H1 (cell line): ENCODE results near the gene EIF4A3. TPM values are rescaled to one million over a fixed set of nuclear protein-coding genes. Genes with fewer than 3 reads are reported as not detected.

ENCODE experiments used
- CTCF ChIA-PET: fragments of 300-600 bp; sonication (Branson Sonifier 250); formaldehyde crosslinking; loops from one replicate; lab custom pipeline; 2021; ENCODE audit not compliant: partially characterized antibody; lab: Charles Lee
- POLR2A ChIA-PET: fragments of 300-600 bp; sonication (Branson Sonifier 250); formaldehyde crosslinking; loops from one replicate; lab custom pipeline; 2021; ENCODE audit warnings: inconsistent platforms; ENCODE audit not compliant: partially characterized antibody; lab: Charles Lee
- DNase-seq, 2 experiments: peaks; one replicate each; pipeline versions ENCODE4 v3.0.0 to v3.0.0-alpha.2; 2010 to 2022; ENCODE audit warnings: low spot score in 2 of 2, low read depth in 1 of 2, mixed read lengths in 1 of 2
- FAIRE-seq: peaks from 2 replicates; lab custom pipeline; 2011; peaks lifted over from hg19 to GRCh38; lab: Jason Lieb, UNC
- H2AFZ ChIP-seq: 2 replicates; pipeline ENCODE4 v1.8.1; 2012; ENCODE audit warnings: low read length, inconsistent platforms
- H2AK5ac ChIP-seq: 2 replicates; pipeline ENCODE4 v1.6.1; 2013; ENCODE audit warnings: low read depth, low read length
- H2BK120ac ChIP-seq: replicated peaks from 2 replicates; pipeline ENCODE3; 2013; ENCODE audit warnings: low read depth, low read length, inconsistent platforms
- H2BK12ac ChIP-seq: 2 replicates; pipeline ENCODE4 v1.6.1; 2013; ENCODE audit warnings: low read depth, low read length
- H2BK15ac ChIP-seq: 2 replicates; pipeline ENCODE4 v1.6.1; 2013; ENCODE audit warnings: low read length
- H2BK20ac ChIP-seq: 2 replicates; pipeline ENCODE4 v1.6.1; 2013; ENCODE audit warnings: low read length
- H2BK5ac ChIP-seq: 2 replicates; pipeline ENCODE4 v1.6.1; 2013; ENCODE audit warnings: low read depth, low read length
- H3K14ac ChIP-seq: 2 replicates; pipeline ENCODE4 v1.6.1; 2013; ENCODE audit warnings: inconsistent platforms; ENCODE audit not compliant: insufficient read length
- H3K18ac ChIP-seq: 2 replicates; pipeline ENCODE4 v1.6.1; 2013; ENCODE audit warnings: low read length; ENCODE audit errors: extremely low read depth
- H3K23ac ChIP-seq: 2 replicates; pipeline ENCODE4 v1.6.1; 2013; ENCODE audit warnings: inconsistent platforms; ENCODE audit not compliant: insufficient read length
- H3K23me2 ChIP-seq: 2 replicates; pipeline ENCODE4 v1.6.1; 2013; ENCODE audit warnings: low read depth, low read length
- H3K27ac ChIP-seq: 2 replicates; pipeline ENCODE4 v1.6.1; 2011; ENCODE audit warnings: low read depth, low read length, inconsistent platforms
- H3K27me3 ChIP-seq, 4 experiments: replicated peaks in 1 of 4; 1 replicate in 1 of 4; 2 replicates in 3 of 4; pipeline versions ENCODE4 v1.6.1 to v1.8.1; 2011 to 2013; ENCODE audit warnings: low read length in 3 of 4, mild to moderate bottlenecking in 3 of 4, inconsistent platforms in 2 of 4, mixed read lengths in 2 of 4, moderate library complexity in 1 of 4; ENCODE audit not compliant: control insufficient read depth in 3 of 4, insufficient read depth in 3 of 4; ENCODE audit errors: extremely low read depth in 1 of 4
- H3K36me3 ChIP-seq, 4 experiments: 2 replicates each; pipeline versions ENCODE4 v1.6.1 to v1.8.1; 2011 to 2013; ENCODE audit warnings: mild to moderate bottlenecking in 4 of 4, low read length in 3 of 4, moderate library complexity in 2 of 4, control low read depth in 1 of 4, inconsistent platforms in 1 of 4; ENCODE audit not compliant: insufficient read depth in 4 of 4, control insufficient read depth in 2 of 4
- H3K4ac ChIP-seq: replicated peaks from 2 replicates; pipeline ENCODE3; 2013; ENCODE audit warnings: low read length, low read depth, mixed read lengths, inconsistent platforms; ENCODE audit not compliant: insufficient read length
- H3K4me1 ChIP-seq, 4 experiments: replicated peaks in 1 of 4; 1 replicate in 1 of 4; 2 replicates in 3 of 4; pipeline versions ENCODE4 v1.6.1 to v1.8.1; 2011 to 2013; ENCODE audit warnings: low read length in 3 of 4, inconsistent platforms in 2 of 4, mixed read lengths in 1 of 4; ENCODE audit not compliant: insufficient read depth in 4 of 4, control insufficient read depth in 3 of 4
- H3K4me2 ChIP-seq, 2 experiments: 2 replicates each; pipeline versions ENCODE4 v1.6.1 to v1.8.1; 2011 to 2013; ENCODE audit warnings: low read depth in 2 of 2, low read length in 2 of 2, control low read depth in 1 of 2, inconsistent platforms in 1 of 2, mild to moderate bottlenecking in 1 of 2; ENCODE audit not compliant: insufficient read depth in 1 of 2
- H3K4me3 ChIP-seq, 4 experiments: fragments of 200-600, 300-600 bp in 1 of 4; sonication (generic), shearing (Covaris generic), sonication (Bioruptor Twin) in 1 of 4; 2 replicates each; pipeline versions ENCODE4 v1.5.1 to v1.8.1; 2011 to 2016; ENCODE audit warnings: low read length in 4 of 4, low read depth in 3 of 4, control low read depth in 2 of 4, inconsistent platforms in 2 of 4, mild to moderate bottlenecking in 2 of 4, mixed read lengths in 1 of 4, moderate library complexity in 1 of 4; ENCODE audit not compliant: insufficient read depth in 2 of 4; ENCODE audit errors: extremely low read depth in 1 of 4
- H3K56ac ChIP-seq: replicated peaks from 2 replicates; pipeline ENCODE3; 2013; ENCODE audit warnings: low read depth, mild to moderate bottlenecking, mixed read lengths, low read length, inconsistent platforms; ENCODE audit not compliant: insufficient read length
- H3K79me1 ChIP-seq: 2 replicates; pipeline ENCODE4 v1.6.1; 2013; ENCODE audit warnings: low read depth, low read length, control low read depth
- H3K79me2 ChIP-seq, 2 experiments: 2 replicates each; pipeline versions ENCODE4 v1.6.1 to v1.8.1; 2012 to 2013; ENCODE audit warnings: low read length in 2 of 2, mild to moderate bottlenecking in 2 of 2, inconsistent platforms in 1 of 2; ENCODE audit not compliant: insufficient read depth in 2 of 2, control insufficient read depth in 1 of 2
- H3K9ac ChIP-seq, 4 experiments: replicated peaks in 1 of 4; 1 replicate in 1 of 4; 2 replicates in 3 of 4; pipeline versions ENCODE4 v1.6.1 to v1.8.1; 2011 to 2013; ENCODE audit warnings: low read depth in 3 of 4, low read length in 3 of 4, control low read depth in 2 of 4, mild to moderate bottlenecking in 2 of 4, moderate library complexity in 2 of 4, inconsistent platforms in 1 of 4; ENCODE audit errors: extremely low read depth in 1 of 4
- H3K9me3 ChIP-seq, 2 experiments: 2 replicates each; pipeline versions ENCODE4 v1.6.1 to v1.8.1; 2012 to 2013; ENCODE audit warnings: mild to moderate bottlenecking in 2 of 2, moderate library complexity in 2 of 2, control low read depth in 1 of 2, inconsistent platforms in 1 of 2, low read depth in 1 of 2, low read length in 1 of 2, mixed read lengths in 1 of 2; ENCODE audit not compliant: insufficient read depth in 2 of 2
- H4K20me1 ChIP-seq, 2 experiments: replicated peaks in 1 of 2; 2 replicates each; pipeline versions ENCODE3 to v1.8.1; 2011 to 2013; ENCODE audit warnings: inconsistent platforms in 2 of 2, low read length in 2 of 2, mild to moderate bottlenecking in 1 of 2; ENCODE audit not compliant: insufficient read depth in 2 of 2, control insufficient read depth in 1 of 2
- H4K5ac ChIP-seq: 2 replicates; pipeline ENCODE4 v1.6.1; 2013; ENCODE audit warnings: low read length, low read depth, mixed read lengths, inconsistent platforms; ENCODE audit not compliant: insufficient read length
- H4K8ac ChIP-seq: 2 replicates; pipeline ENCODE4 v1.8.0; 2013; ENCODE audit warnings: mild to moderate bottlenecking, moderate library complexity, low read length, inconsistent platforms; ENCODE audit not compliant: insufficient read depth; ENCODE audit errors: extremely low read depth
- H4K91ac ChIP-seq: replicated peaks from 2 replicates; pipeline ENCODE3; 2013; ENCODE audit warnings: low read length, mixed read lengths, inconsistent platforms; ENCODE audit not compliant: insufficient read length
- KDM4A ChIP-seq: IDR thresholded peaks from one replicate; pipeline ENCODE4 v1.7.1; 2012; ENCODE audit warnings: low read depth, mild to moderate bottlenecking, moderate library complexity, low read length, inconsistent platforms; ENCODE audit not compliant: severe bottlenecking
- SIX5 ChIP-seq: IDR thresholded peaks from 2 replicates; pipeline ENCODE4 v1.6.1; 2011; ENCODE audit warnings: mild to moderate bottlenecking, low read depth, low read length
- WGBS, 2 experiments: shearing (Covaris generic) in 1 of 2; methylation state at CpG; one replicate each; pipeline versions ENCODE4 v1.1.6 to v1.1.7; 2013 to 2015; ENCODE audit warnings: low lambda C conversion rate in 2 of 2, mixed read lengths in 2 of 2, inconsistent platforms in 1 of 2, low coverage in 1 of 2, missing lambda C conversion rate in 1 of 2; ENCODE audit not compliant: insufficient replicate concordance in 2 of 2, insufficient coverage in 1 of 2, insufficient read length in 1 of 2; ENCODE audit errors: extremely low coverage in 1 of 2, missing lambda C conversion rate in 1 of 2; 5-methylcytosine and 5-hydroxymethylcytosine counted together
- polyA plus RNA-seq, 7 experiments: library from polyadenylated mRNA; depleted of rRNA in 3 of 7; stranded (reverse) in 5 of 7; unstranded in 2 of 7; fragments of >200 nt in 5 of 7; fragments of 200-250 nt in 2 of 7; gene quantifications; 1 replicate in 5 of 7; 2 replicates in 1 of 7; 4 replicates in 1 of 7; pipeline versions ENCODE4 v1.2.1 to v1.2.3, GENCODE V29; 2011 to 2013; ENCODE audit warnings: missing spikeins in 2 of 7, mixed read lengths in 2 of 7
- total RNA-seq: library from RNA; stranded (reverse); fragmentation: NEBNext Ultra II Directional; extraction: Animal tissue kit (Norgen Biotek cat#: 25700); gene quantifications from 2 replicates; pipeline ENCODE4 v1.2.1, GENCODE V29; 2021

EIF4A3 gene
- total and polyA plus RNA-seq, 2 of the 8 experiments (the other 6 are each of a cell fraction or from before 2014, with no cell fraction given): 142 to 146 TPM

GRCh38 chr17:80101946-80102663 lies 44.8 kb downstream of the EIF4A3 start:
- WGBS, 2 experiments: 36% methylated on average over 21 of the region's 21 CpGs; no CpG with 5 or more reads in 1 of the 2 experiments
- Histone ChIP-seq H2BK20ac (no peak overlapping the region), H3K27me3 (peaks cover 0 to 9% (median 5%) of the 10 kb centered on the region in 4 experiments; a peak in 3 of 7 replicates), H3K23ac (no peak overlapping the region), H3K23me2 (peaks cover 8% of the 10 kb centered on the region; the same call in 1 of the 2 replicates), H3K4me3 (peak overlapping the region; percentile 67 to 86 (median 78)), H3K4ac (peak overlapping the region; percentile 74), H2BK5ac (no peak overlapping the region), H3K9ac (peak overlapping the region in 3 of 4 experiments; percentile 5 to 71 (median 69); a peak in 5 of 7 replicates), H2AFZ (peak overlapping the region; percentile 83; the same call in 1 of the 2 replicates), H3K14ac (peak overlapping the region; percentile 82), H3K4me1 (peaks cover 0 to 7% (median 1%) of the 10 kb centered on the region in 4 experiments; a peak in 4 of 7 replicates), H4K20me1 (no peaks in the 10 kb centered on the region), H4K91ac (no peak overlapping the region), H3K79me2 (no peaks in the 10 kb centered on the region), H3K9me3 (no peaks in the 10 kb centered on the region), H2BK120ac (no peak overlapping the region), H3K27ac (peak overlapping the region; percentile 20; the same call in 1 of the 2 replicates), H2BK12ac (no peak overlapping the region), H2BK15ac (0 out of 2 replicates have a peak overlapping the region, but pooled peaks have one; percentile 20), H3K56ac (peak overlapping the region; percentile 34), H3K79me1 (no peaks in the 10 kb centered on the region; the same call in 1 of the 2 replicates), H4K8ac (peak overlapping the region; percentile 90), H3K4me2 (peak overlapping the region; percentile 89 to 99), H3K18ac (no peak overlapping the region), H2AK5ac (peak overlapping the region; percentile 66; the same call in 1 of the 2 replicates), H3K36me3 (no peaks in the 10 kb centered on the region), H4K5ac (no peak overlapping the region)
- ChIA-PET CTCF (interaction anchor here (0.7 to 6.8 kb wide), 20 partner anchors 7 to 294 kb away, joined by 3 to 43 read pairs (median 4); no protein-coding TSS in a partner anchor), POLR2A (interaction anchor here (0.9 to 2.5 kb wide), 19 partner anchors 9 to 167 kb away, joined by 3 to 20 read pairs (median 5); partner anchors contain the start of gene RNF213)
- peak; percentile 1 for TF ChIP-seq KDM4A
- no peak for TF ChIP-seq SIX5
- no peak for DNase-seq
- no peak for FAIRE-seq
